HG03095 (cell line): ENCODE data around the gene PCNX2.

Experiments
- ATAC-seq: cut with Tn5 transposase; IDR thresholded peaks from one replicate; pipeline ENCODE4 v1.9.1; 2021; ENCODE audit warnings: moderate library complexity; ENCODE audit not compliant: unreplicated experiment

The PCNX2 gene

GRCh38 chr1:233065685-233066084, 229.8 kb downstream of the PCNX2 start:
- no peak for ATAC-seq

DNA sequence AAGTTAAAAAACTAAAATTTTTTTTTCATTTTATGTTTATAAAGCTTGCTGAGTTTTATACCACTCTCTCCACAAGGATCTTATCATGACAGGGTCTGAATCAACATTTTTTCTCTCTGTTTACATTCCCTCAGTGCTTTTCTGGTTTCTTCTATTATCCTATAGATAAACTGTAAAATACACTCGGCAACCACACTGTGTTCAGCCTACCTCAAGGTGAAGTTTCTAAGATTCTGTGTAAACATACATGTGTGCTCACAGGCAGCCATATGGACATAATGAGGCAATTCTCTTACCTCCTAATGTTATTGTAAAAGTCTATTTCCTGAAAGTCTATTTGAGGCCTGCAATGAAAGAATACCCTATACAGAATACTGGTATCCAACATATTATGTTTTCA, 230.5 kb downstream of the PCNX2 start:
- no peak for ATAC-seq

DNA sequence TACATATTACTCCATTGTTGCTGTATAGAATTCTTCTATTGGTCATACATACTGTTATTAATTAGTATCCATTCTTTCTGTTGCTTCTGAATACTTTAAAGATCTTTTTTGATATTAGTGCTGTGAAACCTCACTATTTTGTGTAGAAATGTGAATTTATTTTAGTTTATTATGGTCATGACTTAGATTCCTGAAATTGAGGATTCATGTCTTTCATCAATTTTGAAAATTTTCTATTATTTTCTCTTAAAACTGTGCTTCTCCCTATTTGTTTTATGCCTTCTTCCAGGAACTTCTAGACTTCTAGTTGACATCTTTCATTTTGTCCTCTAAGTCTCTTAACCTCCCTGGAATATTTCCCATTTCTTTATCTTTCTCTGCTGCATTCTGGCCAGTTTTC, 232.1 kb downstream of the PCNX2 start:
- no peak for ATAC-seq

- no peak for ATAC-seq
These were observed 234.3 kb downstream of the PCNX2 start for GRCh38 chr1:233061265-233061664.

- no peak for ATAC-seq
These were observed 235.0 kb downstream of the PCNX2 start for GRCh38 chr1:233060461-233060994.

DNA sequence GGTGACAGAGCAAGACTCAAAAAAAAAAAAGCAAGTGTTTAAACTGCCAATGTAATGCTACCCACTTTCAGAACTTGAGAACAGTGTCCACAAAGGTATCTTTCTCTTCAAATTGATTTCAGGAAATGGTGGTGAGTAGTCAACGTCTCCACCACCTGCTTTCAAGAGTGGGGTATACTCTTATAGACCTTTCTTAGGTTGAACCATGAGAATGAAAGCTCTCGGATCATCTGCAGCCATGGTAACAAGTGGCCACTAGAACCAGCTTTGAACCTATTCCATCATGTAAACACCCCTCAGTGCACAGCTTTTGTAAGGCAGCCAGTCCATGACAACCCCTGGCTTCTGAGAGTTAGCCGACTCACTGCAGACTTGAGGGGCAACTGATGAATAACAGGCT, 237.7 kb downstream of the PCNX2 start:
- no peak for ATAC-seq

GRCh38 chr1:233055879-233056641, 239.5 kb downstream of the PCNX2 start:
- ATAC-seq, result no peak

GRCh38 chr1:233045588-233045987, 249.9 kb downstream of the PCNX2 start:
- ATAC-seq, result no peak

DNA sequence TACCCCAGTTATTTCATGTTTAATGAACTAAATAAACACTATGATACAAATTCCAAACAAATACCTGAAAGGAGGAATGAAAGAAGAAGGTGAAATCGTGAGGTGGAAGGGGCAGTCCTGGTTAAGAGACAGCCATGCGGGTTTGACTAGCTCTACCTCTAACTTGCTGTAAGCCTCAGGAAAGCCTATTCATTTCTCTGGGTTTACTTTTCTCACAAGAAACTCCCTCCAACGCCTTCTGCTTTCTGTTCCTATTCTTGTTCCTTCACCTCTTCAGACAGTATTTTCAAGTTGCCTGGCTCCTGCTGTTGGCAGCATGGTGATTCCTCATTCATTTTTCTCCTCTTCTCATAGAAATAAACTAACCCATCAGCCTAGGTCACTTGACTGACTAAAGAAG, 252.7 kb downstream of the PCNX2 start:
- ATAC-seq, result no peak

- ATAC-seq, result no peak
These were observed 255.0 kb downstream of the PCNX2 start for GRCh38 chr1:233040494-233040893.

GRCh38 chr1:233038581-233038980, 256.9 kb downstream of the PCNX2 start:
- ATAC-seq, result no peak

DNA sequence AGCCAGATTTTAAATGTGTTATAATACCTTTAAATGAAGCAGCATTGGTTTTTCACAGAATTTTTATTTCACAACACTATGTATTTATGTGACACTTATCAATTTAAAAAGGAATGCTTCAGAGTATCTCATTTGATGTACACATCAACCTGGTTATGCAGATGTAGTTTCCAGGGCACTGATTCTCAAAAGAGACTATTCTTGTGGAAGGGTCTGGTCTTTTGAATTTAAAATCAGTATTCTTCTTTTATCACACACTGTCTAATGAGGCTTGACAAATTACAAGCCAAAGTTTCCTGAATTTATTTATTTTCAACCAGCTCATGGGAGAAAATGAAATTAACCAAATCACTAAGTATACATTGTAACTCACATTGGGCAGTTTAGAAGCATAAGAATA, 257.7 kb downstream of the PCNX2 start:
- no peak for ATAC-seq

DNA sequence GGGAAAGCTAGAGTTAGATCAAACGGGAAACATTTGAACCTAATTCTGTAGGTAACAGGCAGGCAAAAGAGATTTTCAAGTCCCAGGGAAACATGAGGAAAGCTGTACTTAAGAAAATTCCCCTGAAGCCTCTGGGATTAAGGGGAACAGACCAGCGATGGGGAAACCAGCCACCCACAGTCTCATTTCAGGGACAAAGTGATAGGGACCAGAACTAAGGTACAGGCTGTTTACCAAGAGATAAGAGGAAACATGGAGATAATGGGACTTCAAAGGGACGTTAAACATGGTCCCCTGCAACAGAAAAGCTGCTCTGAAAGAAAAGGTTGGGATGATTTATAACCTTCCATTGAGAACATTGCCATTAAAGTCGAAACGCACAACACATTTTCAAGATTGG, 260.7 kb downstream of the PCNX2 start:
- ATAC-seq, result no peak

DNA sequence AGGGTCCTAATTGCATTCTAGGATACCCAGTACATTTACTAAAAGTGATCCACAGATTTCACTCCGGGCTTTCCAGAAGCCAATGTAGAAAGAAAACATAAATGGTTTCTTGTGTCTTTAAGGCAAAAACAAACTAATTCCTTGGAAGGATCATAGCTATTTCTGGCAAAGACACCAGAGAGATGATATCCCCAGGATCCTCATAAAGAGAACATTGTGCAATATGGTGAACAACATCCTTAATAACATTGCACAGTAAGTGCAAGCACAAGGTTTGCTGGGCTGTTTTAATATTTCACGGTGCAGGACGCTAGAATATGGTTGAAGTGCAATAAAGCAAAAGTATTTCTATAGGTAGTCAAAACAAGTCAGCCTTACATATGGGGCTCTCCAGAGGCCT, 262.2 kb downstream of the PCNX2 start:
- no peak for ATAC-seq

DNA sequence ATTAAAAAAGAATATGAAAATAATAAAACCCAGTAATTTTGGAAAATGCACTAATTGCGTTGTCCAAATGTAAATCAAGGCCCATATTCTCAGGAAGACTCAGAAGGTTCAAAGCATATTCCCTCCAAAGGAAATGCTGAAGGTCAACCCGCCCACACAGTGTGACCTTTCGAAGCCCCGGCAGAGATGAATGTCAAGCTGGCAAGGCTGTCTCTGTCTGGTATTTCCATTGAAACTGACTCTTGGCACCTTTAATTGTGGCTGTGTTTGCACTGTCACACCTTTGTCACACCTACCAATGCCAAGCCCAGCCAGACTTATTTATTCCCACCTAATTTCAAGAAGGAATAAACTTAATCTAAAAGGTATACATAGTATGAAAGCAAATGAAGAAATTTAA, 262.6 kb downstream of the PCNX2 start:
- ATAC-seq, result no peak

GRCh38 chr1:233031521-233031920, 264.0 kb downstream of the PCNX2 start:
- ATAC-seq, result no peak

DNA sequence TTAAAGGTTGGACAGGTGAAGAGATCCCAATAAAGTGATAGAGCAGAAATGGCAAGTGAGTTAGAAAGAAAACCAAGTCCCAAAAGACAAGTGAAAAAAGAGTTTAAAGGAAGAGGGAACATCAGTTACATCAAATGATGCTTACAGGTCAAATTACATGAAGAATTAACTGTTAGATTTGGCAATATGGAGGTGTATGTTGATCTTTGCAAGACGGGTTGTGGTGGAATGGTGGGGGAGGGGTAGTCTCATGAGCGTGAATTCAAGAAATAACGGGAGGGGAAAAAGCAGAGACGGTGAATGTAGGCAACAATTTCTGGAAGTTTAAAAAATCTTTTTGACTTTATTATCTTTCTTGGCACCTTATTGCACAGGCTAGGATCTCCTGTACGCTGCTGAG, 268.5 kb downstream of the PCNX2 start:
- no peak for ATAC-seq

DNA sequence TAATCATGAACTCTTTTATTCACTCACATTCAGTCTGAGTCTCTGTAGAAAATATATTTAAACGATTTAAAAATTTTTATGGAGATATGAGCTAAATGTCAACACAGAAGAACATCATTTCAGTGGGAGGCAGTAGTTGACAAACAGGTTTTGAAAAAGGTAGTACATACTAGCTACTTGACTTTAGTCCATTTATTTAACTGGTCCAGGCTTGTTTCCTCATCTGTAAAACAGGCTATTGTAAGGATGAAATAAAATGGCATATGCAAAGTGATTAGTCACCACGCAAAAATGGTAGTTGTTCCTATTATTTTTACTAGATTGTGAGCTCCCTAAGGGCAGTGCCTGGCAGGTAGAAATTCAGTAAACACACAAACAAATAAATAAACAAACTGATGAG, 270.0 kb downstream of the PCNX2 start:
- no peak for ATAC-seq

DNA sequence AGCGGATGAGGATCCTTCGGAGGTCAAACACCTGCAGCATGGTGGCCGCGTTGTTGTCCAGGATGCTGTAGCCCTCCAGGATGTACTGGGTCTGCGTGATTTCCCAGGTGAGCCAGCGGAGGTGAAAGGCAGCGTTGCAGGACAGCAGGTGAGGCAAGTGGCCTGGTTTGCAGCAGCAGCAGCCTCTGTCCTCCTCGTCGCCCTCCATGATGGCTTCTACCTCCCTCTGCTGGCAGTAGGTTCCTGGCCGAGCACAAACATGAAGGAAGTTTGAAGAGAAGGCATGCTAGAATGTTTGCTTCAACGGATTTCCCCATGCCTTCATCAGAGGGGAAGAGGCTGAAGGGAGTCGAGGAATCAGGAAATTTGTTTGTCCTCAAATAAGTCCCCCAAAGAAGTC, 270.4 kb downstream of the PCNX2 start:
- ATAC-seq, result no peak

- no peak for ATAC-seq
These were observed 271.3 kb downstream of the PCNX2 start for GRCh38 chr1:233024199-233024598.

DNA sequence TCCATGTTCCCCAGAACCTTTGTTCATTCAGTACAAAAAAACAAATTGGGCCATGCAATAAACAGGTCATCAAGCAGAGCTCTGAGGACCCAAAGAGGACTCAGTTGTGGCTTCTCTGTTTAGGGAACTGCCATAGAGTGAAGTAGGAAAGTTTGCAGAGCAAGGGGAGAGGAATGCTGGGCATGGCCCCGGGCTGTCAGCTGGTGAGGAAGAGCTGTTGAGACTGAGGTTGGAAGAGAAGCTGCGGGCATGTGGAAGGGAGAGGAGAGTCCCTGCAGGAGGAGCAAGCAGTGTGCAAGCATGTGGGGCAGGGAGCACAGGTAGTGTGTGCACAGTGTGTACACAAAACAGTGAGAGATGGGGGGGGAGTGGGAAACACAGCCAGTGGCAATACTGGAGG, 273.3 kb downstream of the PCNX2 start:
- ATAC-seq, result no peak

GRCh38 chr1:233020426-233020825, 275.1 kb downstream of the PCNX2 start:
- ATAC-seq, result no peak

DNA sequence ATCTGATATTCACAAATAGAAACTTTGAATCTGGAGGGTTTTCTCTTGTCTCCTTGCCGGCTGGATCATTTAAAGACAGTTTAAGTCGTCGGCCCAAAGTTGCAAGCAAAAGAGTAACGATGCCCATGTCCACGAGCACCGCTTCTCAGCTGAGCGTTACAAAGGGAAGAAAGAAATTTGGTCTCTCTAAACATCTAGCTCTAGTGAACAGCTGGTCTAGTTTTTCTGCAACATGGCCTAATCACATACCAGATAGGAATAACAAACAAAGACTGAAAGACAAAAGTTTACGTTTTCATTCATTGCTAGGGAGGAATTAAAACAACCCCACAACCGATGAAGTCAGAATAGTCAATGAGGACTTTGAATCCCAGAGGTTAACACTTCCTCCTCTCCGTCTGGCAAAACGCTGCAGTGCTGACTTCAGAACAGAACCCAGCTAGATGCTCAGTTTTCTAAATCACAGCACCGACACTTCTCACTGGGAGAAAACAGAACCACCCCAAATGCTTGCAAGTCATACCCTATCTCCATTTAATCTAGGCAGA, 275.7 kb downstream of the PCNX2 start:
- ATAC-seq, result no peak
